Cerebellar cortex (tissue), 1 donor: Measurements from ENCODE around the gene VPS11.

Source experiments
- DNase-seq: peaks from one replicate; pipeline ENCODE4 v3.0.0-alpha.2; 2015; ENCODE audit warnings: low spot score

VPS11 gene

GRCh38 chr11:119081682-119082260 is 14.2 kb downstream of the VPS11 start:
- no peak for DNase-seq

GRCh38 chr11:119084663-119085436 is 17.2 kb downstream of the VPS11 start, which contains the start of gene HMBS:
HMBS (plus strand) TSS chr11:119084881; CDS start chr11:119085034, 153 bp downstream.
- DNase-seq = peak; percentile 97

GRCh38 chr11:119085437-119085847 is 17.8 kb downstream of the VPS11 start:
- DNase-seq = no peak

GRCh38 chr11:119087123-119087522 is 19.5 kb downstream of the VPS11 start:
- no peak for DNase-seq

GRCh38 chr11:119087747-119088241 is 20.2 kb downstream of the VPS11 start:
- no peak for DNase-seq

GRCh38 chr11:119088406-119088805 is 20.8 kb downstream of the VPS11 start:
- no peak for DNase-seq

- DNase-seq = no peak
These were observed 21.7 kb downstream of the VPS11 start for GRCh38 chr11:119089319-119089718.

GRCh38 chr11:119091178-119091577 is 23.6 kb downstream of the VPS11 start:
- no peak for DNase-seq

GRCh38 chr11:119091966-119092879 is 24.6 kb downstream of the VPS11 start:
- DNase-seq = no peak

GRCh38 chr11:119092880-119093842 is 25.5 kb downstream of the VPS11 start:
- DNase-seq = peak; percentile 35

GRCh38 chr11:119093942-119094815 is 26.6 kb downstream of the VPS11 start:
- no peak for DNase-seq

GRCh38 chr11:119094816-119095065 is 27.1 kb downstream of the VPS11 start:
- DNase-seq = peak; percentile 82

GRCh38 chr11:119095066-119095880 is 27.7 kb downstream of the VPS11 start:
- DNase-seq = peak; percentile 100

GRCh38 chr11:119099711-119100110 is 32.1 kb downstream of the VPS11 start:
- DNase-seq = no peak

- peak; percentile 49 for DNase-seq
These were observed 32.8 kb downstream of the VPS11 start for GRCh38 chr11:119100246-119100970.

- DNase-seq = no peak
These were observed 33.6 kb downstream of the VPS11 start for GRCh38 chr11:119100994-119101758.

- DNase-seq = peak; percentile 99
These were observed 34.3 kb downstream of the VPS11 start, which contains the start of gene DPAGT1 for GRCh38 chr11:119101759-119102423. DPAGT1 (minus strand) TSS chr11:119101853; CDS start chr11:119101655, 198 bp downstream.
